ENCODE measurements around the gene CDH13. TPM values are rescaled to one million over a fixed set of nuclear protein-coding genes. Genes with fewer than 3 reads are reported as not detected.

CDH13 gene
- total and polyA plus RNA-seq, 2 of the 8 experiments (the other 6 are each of a cell fraction or from before 2014, with no cell fraction given), result 2.3 to 2.4 TPM

GRCh38 chr16:82878466-82878865 is 251.7 kb downstream of the CDH13 start:
- FAIRE-seq (no peak), DNase-seq (ENCODE audit: low read depth in 1 of 2, low spot score in 2 of 2) (no peak)
- no peak overlapping the region for H2BK20ac ChIP-seq (ENCODE audit: low read length)
- no peak overlapping the region for H2AK5ac ChIP-seq (ENCODE audit: low read depth, low read length)
- no peak overlapping the region for H3K9ac ChIP-seq (replicated peaks in 1 of 4; ENCODE audit: extremely low read depth in 1 of 4, low read depth in 3 of 4, low read length in 3 of 4)
- no peak overlapping the region for H2BK5ac ChIP-seq (ENCODE audit: low read depth, low read length)
- no peak overlapping the region for H4K8ac ChIP-seq (ENCODE audit: extremely low read depth, insufficient read depth, low read length)
- H3K27ac ChIP-seq (ENCODE audit: low read depth, low read length), result no peak overlapping the region
- no peaks in the 10 kb centered on the region for H3K79me1 ChIP-seq (ENCODE audit: low read depth, low read length)
- 83% methylated on average over 5 of the region's 5 CpGs; no CpG with 5 or more reads in 1 of the 2 experiments for WGBS, 2 experiments (ENCODE audit: extremely low coverage in 1 of 2, insufficient coverage in 1 of 2, insufficient read length in 1 of 2, insufficient replicate concordance in 2 of 2, low coverage in 1 of 2, low lambda C conversion rate in 2 of 2, missing lambda C conversion rate in 1 of 2)
- no peak overlapping the region for H3K56ac ChIP-seq (replicated peaks; ENCODE audit: insufficient read length, low read depth, low read length)
- H3K18ac ChIP-seq (ENCODE audit: extremely low read depth, low read length), result no peak overlapping the region
- no peak overlapping the region for H2AFZ ChIP-seq (ENCODE audit: low read length)
- no peaks in the 10 kb centered on the region for H3K9me3 ChIP-seq (ENCODE audit: insufficient read depth in 2 of 2, low read depth in 1 of 2, low read length in 1 of 2)
- H2BK12ac ChIP-seq (ENCODE audit: low read depth, low read length), result no peak overlapping the region
- CTCF ChIA-PET (ENCODE audit: partially characterized antibody), result no interaction called here
- H2BK120ac ChIP-seq (replicated peaks; ENCODE audit: low read depth, low read length), result no peak overlapping the region
- no peak overlapping the region for H4K91ac ChIP-seq (replicated peaks; ENCODE audit: insufficient read length, low read length)
- H3K23me2 ChIP-seq (ENCODE audit: low read depth, low read length), result no peaks in the 10 kb centered on the region; the same call in 1 of the 2 replicates
- H4K20me1 ChIP-seq (replicated peaks in 1 of 2; ENCODE audit: control insufficient read depth in 1 of 2, insufficient read depth in 2 of 2, low read length in 2 of 2), result no peaks in the 10 kb centered on the region
- H2BK15ac ChIP-seq (ENCODE audit: low read length), result no peak overlapping the region
- no peak overlapping the region for H3K4me3 ChIP-seq (ENCODE audit: extremely low read depth in 1 of 4, insufficient read depth in 2 of 4, low read depth in 3 of 4, low read length in 4 of 4)
- H3K4ac ChIP-seq (replicated peaks; ENCODE audit: insufficient read length, low read depth, low read length), result no peak overlapping the region
- no peak overlapping the region for H3K4me2 ChIP-seq (ENCODE audit: insufficient read depth in 1 of 2, low read depth in 2 of 2, low read length in 2 of 2)
- H3K23ac ChIP-seq (ENCODE audit: insufficient read length), result no peak overlapping the region
- H3K36me3 ChIP-seq (ENCODE audit: control insufficient read depth in 2 of 4, insufficient read depth in 4 of 4, low read length in 3 of 4), result no peaks in the 10 kb centered on the region
- H3K14ac ChIP-seq (ENCODE audit: insufficient read length), result no peak overlapping the region
- H3K4me1 ChIP-seq (replicated peaks in 1 of 4; ENCODE audit: control insufficient read depth in 3 of 4, insufficient read depth in 4 of 4, low read length in 3 of 4), result peaks cover 0 to 9% (median 5%) of the 10 kb centered on the region in 4 experiments; a peak in 5 of 7 replicates
- H3K27me3 ChIP-seq (replicated peaks in 1 of 4; ENCODE audit: control insufficient read depth in 3 of 4, extremely low read depth in 1 of 4, insufficient read depth in 3 of 4, low read length in 3 of 4), result no peaks in the 10 kb centered on the region
- H3K79me2 ChIP-seq (ENCODE audit: control insufficient read depth in 1 of 2, insufficient read depth in 2 of 2, low read length in 2 of 2), result no peaks in the 10 kb centered on the region
- POLR2A ChIA-PET (ENCODE audit: partially characterized antibody), result no interaction called here
- no peak overlapping the region for H4K5ac ChIP-seq (ENCODE audit: insufficient read length, low read depth, low read length)
- TF ChIP-seq MAX (IDR thresholded peaks at IDR 0.05) (no peak), KDM5A (IDR thresholded peaks at IDR 0.05; ENCODE audit: low read length) (no peak), PHF8 (conservative IDR thresholded peaks at IDR 0.05; ENCODE audit: low read depth, low read length) (no peak), TBP (IDR thresholded peaks at IDR 0.05; ENCODE audit: low read depth, low read length) (no peak), SIRT6 (IDR thresholded peaks at IDR 0.05; ENCODE audit: low read length) (no peak), POLR2A (IDR thresholded peaks at IDR 0.05; ENCODE audit: control extremely low read depth in 1 of 2, low read depth in 2 of 2, low read length in 2 of 2) (no peak), CTBP2 (IDR thresholded peaks at IDR 0.05; ENCODE audit: borderline replicate concordance, insufficient read depth, insufficient read length, low read length) (no peak), CBX5 (IDR thresholded peaks at IDR 0.05; ENCODE audit: low read depth, low read length) (no peak), ASH2L (IDR thresholded peaks at IDR 0.05; ENCODE audit: low read length) (no peak), KDM1A (IDR thresholded peaks at IDR 0.05; ENCODE audit: borderline replicate concordance, low read length) (no peak)
